Suppressor macrophage treated with lipopolysaccharide for 1 hour (primary cell): ENCODE results near the gene TMEM120B.
"Not testable (repeated sequence)": the region's sequence is repeated elsewhere in the genome, so short reads cannot be mapped to it uniquely, and the experiment has no call there.

Experiments used
- DNase-seq, 3 donors: peaks; one replicate each; pipeline ENCODE4 v3.0.0-alpha.2; 2020 to 2022

The TMEM120B gene

GRCh38 chr12:121712461-121713256, at the start of gene TMEM120B:
Gene TMEM120B (plus strand): TSS chr12:121712752. CDS start chr12:121712896, 144 bp downstream.
- peak; percentile 89 to 97 (median 93) for DNase-seq

GRCh38 chr12:121663610-121663929, 49.0 kb upstream of the TMEM120B start:
- DNase-seq = no peak

GRCh38 chr12:121666829-121667228, 45.7 kb upstream of the TMEM120B start:
- peak; percentile 41 to 45 (median 41) for DNase-seq

GRCh38 chr12:121668750-121669520, 43.6 kb upstream of the TMEM120B start:
- DNase-seq = peak; percentile 49 to 74 (median 52)

- DNase-seq = no peak
These were observed 43.0 kb upstream of the TMEM120B start, which contains the start of gene MORN3 for GRCh38 chr12:121669521-121669900. Gene MORN3 (minus strand): TSS chr12:121669654. CDS start chr12:121669483, 171 bp downstream.

- DNase-seq = no peak
These were observed 39.5 kb upstream of the TMEM120B start for GRCh38 chr12:121673013-121673511.

GRCh38 chr12:121676190-121676589, 36.4 kb upstream of the TMEM120B start:
- DNase-seq = no peak

GRCh38 chr12:121678305-121678704, 34.2 kb upstream of the TMEM120B start:
- no peak for DNase-seq

GRCh38 chr12:121678716-121679300, 33.7 kb upstream of the TMEM120B start:
- DNase-seq = no peak

- not testable (repeated sequence) for DNase-seq
These were observed 32.8 kb upstream of the TMEM120B start for GRCh38 chr12:121679661-121680197.

- no peak for DNase-seq
These were observed 23.6 kb upstream of the TMEM120B start for GRCh38 chr12:121688966-121689365.

GRCh38 chr12:121689430-121689829, 23.1 kb upstream of the TMEM120B start:
- DNase-seq = no peak

GRCh38 chr12:121692744-121693143, 19.8 kb upstream of the TMEM120B start:
- DNase-seq = not testable (repeated sequence)

GRCh38 chr12:121693155-121693687, 19.3 kb upstream of the TMEM120B start:
- no peak for DNase-seq

GRCh38 chr12:121697093-121697698, 15.4 kb upstream of the TMEM120B start:
- peak; percentile 72 to 84 (median 77) for DNase-seq

- DNase-seq = not testable (repeated sequence)
These were observed 14.7 kb upstream of the TMEM120B start for GRCh38 chr12:121697861-121698260.

GRCh38 chr12:121701667-121702277, 10.8 kb upstream of the TMEM120B start:
- DNase-seq = no peak

GRCh38 chr12:121702944-121703343, 9.6 kb upstream of the TMEM120B start:
- DNase-seq = no peak

- no peak for DNase-seq
These were observed 7.0 kb upstream of the TMEM120B start for GRCh38 chr12:121705514-121705913.

GRCh38 chr12:121708313-121709063, 4.1 kb upstream of the TMEM120B start:
- no peak for DNase-seq

GRCh38 chr12:121709064-121709424, 3.5 kb upstream of the TMEM120B start:
- DNase-seq = not testable (repeated sequence)
